ENCODE results near the gene ABHD12.
A peak's percentile ranks its signal among the peaks of the same experiment; 100 is the strongest.
"Not testable (repeated sequence)": the region's sequence is repeated elsewhere in the genome, so short reads cannot be mapped to it uniquely, and the experiment has no call there.

ABHD12 gene

DNA sequence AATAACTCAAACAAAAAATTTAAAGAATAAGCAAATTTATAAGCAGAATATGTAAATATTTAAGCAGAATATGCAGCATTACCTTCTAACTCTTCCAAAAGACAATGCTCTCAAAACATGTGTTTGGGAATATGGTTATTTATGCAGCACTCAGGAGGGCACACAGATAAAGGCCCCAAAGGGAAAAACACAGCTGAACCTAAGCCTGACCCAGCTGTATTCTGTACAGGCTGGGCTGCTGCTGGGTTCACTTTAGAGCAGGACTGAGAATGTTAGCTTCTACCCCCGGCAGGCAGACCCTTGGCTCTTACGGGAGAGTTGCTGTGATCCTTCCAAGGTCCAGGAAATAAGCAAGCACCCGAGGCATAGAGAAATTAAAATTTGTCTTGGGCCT is 37.3 kb downstream of the ABHD12 start:
- DNase-seq, result no peak

DNA sequence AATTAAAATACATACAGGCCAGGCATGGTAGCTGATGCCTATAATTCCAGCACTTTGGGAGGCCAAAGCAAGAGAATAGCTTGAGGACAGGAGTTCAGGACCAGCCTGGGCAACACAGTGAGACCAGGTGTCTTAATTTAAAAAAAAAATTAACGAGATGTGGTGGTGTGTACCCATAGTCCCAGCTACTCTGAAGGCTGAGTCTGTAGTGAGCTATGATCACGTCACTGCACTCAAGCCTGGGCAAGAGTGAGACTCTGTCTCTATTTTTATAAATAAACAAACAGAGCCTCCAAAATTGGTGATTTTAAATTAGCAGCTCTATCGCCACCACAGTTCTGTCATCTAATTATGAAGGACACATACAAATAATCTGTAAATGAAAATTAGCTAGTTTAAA is 37.9 kb downstream of the ABHD12 start:
- no peak for DNase-seq

DNA sequence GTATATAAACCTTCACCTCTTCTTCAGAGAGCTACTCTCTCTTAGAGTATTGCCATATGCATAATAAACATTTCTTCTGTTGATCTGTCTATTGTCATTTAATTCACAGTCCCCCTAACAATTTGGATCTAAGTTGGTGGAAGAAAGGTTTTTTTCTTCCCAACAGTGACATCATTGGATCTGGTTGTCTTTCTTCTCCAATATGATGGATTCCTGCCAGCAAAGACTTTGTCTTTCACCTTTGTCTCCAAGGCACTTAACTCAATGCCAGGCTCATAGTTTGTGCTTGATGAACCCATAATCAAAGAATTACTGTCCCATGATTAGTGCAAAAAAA is 39.6 kb downstream of the ABHD12 start:
- DNase-seq, result no peak

DNA sequence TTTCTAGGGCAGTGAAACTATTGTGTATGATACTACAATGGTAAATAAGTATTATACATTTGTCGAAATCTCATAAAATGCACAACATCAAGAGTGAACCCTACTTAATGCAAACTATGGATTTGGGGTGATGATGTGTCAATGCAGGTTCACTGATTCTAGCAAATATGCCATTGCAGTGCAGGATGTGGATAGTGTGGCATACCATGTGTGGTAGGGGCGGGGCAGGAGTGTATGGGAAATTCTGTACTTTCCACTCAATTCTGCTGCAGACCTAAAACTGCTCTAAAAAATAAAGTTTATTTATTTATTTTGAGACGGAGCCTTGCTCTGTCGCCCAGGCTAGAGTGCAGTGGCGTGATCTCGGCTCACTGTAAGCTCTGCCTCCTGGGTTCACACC is 44.3 kb downstream of the ABHD12 start:
- no peak for DNase-seq

DNA sequence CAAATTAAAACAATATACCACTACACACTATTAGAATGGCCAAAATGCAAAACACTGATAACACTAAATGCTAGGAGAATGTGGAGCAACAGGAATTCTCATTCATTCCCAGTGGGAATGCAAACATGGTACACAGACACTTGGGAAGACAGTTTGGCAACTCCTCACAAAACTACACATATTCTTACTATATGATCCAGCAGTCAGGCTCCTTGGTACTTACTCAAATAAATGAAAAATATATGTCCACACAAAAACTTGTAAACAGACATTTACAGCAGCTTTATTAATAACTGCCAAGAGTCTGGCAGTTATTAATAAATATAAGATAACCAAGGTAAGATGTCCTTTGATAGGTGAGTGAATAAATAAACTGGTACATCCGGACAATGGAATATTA is 44.9 kb downstream of the ABHD12 start:
- no peak for DNase-seq

DNA sequence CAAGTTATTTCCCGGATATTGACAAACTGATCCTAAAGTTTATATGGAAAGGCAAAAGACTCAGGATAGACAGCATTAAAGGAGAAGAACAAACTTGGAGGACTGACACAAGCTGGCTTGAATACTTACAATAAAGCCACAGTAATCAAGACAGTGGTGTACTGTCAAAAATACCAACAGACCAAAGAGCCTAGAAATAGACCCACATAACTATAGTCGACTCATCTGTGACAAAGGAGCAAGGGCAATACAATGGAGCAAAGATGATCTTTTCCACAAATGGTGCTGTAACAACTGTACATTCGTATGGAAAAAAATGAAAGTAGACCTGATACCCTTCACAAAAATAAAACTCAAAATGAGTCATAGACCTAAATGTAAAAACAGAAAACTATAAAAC is 46.0 kb downstream of the ABHD12 start:
- no peak for DNase-seq

DNA sequence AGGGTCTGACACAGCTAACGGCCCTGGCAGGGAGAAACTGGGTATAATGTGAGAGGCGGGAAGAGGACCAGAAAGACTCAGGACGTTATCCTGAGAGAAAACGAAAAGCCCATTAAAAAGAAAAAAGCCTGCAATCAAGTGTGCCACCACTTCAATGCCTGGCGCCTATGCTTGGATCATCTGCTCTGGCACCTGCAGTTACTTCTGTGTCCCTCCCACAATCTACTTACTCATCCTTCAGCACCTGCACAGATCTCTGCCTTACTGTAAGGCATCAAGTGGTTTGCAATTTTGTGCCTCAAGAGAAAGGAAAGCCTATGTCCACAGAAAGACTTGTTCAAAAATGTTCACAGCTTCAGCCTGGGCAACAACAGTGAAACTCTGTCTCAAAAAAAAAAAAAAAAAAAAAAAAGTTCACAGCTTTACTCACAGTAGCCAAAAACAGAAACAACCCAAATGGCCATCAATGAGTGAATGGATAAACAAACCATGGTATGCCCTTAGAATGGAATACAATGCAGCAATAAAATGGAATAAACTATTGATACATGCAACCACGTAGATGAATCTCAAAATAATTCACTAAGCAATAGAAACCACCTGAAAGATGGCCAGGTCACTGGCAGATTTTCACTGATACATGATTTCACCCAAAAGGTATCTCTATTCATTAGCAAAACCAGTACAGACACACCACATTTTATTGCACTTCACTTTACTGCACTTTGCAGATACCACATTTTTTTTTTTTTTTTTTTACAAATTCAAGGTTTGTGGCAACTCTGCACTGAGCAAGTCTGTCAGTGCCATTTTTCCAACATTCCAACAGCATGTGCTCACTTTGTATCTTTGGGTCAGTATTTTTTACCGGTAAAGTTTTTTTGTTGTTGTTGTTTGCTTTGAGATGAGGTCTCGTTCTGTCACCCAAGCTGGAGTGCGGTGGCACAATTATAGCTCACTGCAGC is 48.6 kb downstream of the ABHD12 start:
- DNase-seq, result no peak

DNA sequence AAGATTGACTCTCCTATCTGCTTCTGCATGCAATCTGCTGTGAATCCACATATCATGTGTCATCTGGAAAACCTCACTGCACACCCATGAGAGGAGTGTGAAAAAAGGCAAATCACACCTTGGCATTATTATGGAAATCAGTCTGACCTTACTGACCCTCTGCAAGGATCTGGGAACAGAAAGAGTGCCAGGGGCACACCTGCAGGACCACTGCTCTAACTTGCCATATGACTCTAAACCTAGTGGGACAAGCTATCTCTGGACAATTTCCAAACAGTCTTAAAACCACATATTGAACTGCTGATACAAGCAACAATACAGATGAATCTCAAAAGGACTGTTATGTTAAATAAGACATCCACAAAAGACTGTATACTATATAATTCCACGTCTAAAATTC is 50.3 kb downstream of the ABHD12 start:
- DNase-seq, result no peak

DNA sequence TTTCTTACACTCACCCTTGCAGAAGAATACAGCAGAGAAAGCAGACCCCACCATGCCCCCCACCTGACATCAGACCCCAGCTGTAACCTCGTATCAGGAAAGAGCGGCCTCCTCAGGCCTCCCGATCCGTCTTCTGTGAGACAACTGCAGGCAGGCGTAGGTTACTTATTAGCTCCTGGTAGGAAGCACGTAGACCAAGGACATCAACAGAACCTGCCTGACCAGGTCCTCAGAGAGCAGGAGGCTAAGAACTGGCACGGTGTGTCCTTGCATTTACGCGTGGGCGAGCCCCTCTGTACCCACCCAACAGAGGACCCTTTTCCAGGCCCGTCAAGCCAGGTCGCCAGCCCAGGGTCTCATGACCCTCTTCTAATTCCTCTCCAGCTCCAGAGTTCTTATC is 51.0 kb downstream of the ABHD12 start:
- DNase-seq, result no peak

DNA sequence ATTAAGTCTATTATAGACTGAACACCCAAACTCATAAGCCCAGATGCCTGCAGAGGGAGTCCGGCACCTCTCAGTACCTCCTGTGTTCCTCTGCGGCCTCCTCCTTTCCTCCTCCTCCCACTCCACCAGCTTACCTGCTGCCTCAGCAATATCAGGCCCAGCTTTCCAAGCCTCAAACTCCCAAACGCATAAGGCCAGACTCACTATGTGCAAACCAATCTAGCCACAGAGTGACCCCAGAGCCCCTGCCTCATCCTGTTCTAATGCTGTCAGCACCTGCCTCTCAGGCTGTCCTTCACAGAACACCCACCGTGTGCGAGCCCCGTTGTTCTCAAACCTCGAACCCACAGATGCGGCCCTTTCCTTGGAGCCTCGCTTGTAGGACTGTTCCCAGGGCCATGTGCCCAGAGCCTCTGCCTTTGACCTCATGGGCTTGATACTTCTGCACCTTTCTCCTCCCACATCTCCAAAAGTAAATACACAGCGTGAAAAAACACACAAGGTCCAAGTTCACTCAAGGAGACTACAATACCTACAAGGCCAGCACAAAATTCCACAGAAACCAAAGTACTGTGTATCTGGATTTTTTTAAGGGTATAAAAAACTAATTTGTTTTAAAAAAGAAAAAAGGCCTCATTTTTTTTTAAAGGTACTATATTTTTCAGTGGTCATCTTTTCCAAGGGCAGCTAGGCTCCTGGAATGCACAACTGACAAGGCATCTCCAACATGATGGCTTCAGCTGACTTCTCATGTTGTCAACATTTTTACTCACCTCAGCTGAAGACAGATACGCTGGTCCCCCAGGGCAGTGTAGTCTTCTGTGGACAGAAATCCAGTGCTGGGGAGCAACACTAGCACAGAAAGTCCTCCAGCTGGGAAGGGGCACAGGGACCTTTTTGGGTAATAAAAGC is 52.3 kb downstream of the ABHD12 start:
- no peak for DNase-seq

DNA sequence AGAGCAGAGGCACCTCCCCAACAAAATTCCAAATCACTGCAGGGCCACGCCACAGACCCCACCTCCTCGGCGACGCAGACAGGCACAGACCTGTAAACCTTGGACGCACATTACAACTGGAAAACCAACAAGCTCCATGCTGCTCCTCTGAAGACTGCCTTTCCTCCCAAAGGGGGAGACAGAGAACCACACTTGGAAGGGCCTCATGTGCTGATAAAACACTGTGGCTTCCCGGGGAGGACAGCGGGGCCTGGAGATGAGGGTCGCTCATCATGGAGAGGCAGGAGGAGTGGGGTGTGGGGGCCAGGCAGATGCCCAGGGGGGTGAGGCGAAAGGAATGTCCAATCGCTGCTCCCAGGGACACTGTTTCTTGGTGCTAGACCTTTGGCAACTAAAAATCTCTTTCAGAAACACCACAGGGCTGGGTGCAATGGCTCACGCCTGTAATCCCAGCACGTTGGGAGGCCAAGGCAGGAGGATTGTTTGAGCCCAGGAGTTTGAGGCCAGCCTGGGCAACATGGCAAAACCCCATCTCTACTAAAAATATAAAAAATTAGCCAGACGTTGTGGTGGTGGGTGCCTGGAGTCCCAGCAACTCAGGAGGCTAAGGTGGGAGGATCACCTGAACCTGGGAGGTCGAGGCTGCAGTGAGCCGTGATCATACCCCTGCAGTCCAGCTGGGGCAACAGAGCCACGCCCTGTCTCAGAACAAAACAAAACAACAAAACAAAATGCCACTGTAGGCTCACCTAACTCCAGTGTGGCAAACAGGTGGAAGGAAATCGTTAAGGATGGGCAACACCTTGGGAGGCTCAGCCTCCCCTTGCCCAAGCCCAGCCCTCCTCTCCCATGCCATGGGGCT is 53.8 kb downstream of the ABHD12 start:
- peak; percentile 69 for DNase-seq

DNA sequence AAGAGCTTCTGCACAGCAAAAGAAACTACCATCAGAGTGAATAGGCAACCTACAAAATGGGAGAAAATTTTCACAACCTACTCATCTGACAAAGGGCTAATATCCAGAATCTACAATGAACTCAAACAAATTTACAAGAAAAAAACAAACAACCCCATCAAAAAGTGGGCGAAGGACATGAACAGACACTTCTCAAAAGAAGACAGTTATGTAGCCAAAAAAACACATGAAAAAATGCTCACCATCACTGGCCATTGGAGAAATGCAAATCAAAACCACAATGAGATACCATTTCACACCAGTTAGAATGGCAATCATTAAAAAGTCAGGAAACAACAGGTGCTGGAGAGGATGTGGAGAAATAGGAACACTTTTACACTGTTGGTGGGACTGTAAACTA is 55.7 kb downstream of the ABHD12 start:
- DNase-seq, result not testable (repeated sequence)

DNA sequence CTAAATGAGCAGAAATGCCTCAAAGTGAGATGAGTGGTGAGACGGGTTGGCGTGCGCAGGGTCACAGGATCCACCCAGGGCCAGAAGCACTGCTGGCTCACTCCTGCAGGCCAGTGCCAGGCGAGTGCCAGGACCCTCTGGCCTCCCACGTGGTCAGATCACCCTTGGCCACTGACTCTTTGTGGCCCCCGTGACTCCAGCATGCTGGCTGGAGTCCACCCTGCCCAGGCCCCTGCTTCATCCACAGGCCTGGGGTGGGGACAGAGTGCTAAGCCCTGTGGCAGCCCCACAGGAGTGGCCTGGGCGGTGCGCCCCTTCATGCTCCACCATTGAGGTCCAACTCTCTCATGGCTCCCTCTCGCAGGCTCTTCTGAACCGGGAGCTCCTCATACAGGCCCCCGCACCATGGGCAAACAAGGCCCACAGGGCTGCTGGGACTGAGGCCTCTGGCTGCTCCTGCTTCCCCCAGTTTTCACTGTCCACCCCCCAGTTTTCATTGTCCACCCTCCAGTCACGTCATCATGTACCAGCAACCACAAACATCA is 61.6 kb downstream of the ABHD12 start:
- DNase-seq, result no peak

DNA sequence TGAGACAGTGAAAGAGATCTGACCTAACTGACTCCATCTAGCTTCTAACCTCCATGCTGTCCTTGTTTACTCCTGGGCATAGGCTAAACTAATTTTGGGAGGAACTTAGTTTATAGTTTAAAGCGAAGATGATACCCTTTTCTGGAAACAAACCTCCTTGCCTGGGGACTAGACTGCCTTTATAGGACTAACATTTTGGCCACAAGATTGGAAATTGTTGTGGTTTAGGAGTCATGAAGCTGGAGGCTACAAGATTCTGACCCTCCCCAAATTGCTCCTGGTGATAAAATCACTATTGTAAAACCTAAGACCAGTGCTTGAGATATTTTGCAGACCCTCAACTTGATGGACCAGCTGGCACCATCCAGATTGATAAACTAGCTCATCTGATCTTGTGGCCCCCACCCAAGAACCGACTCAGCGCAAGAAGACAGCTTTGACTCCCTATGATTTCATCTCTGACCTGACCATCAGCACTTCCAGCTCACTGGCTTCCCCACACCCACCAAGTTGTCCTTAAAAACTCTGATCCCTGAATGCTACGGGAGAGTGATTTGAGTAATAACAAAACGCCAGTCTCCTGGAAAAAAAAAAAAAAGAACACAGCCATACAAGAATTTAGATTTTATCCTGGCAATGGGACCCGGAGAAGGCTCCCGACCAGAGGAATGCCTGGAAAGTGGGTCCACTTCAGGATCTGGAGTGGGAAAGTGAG is 63.0 kb downstream of the ABHD12 start:
- DNase-seq, result no peak

DNA sequence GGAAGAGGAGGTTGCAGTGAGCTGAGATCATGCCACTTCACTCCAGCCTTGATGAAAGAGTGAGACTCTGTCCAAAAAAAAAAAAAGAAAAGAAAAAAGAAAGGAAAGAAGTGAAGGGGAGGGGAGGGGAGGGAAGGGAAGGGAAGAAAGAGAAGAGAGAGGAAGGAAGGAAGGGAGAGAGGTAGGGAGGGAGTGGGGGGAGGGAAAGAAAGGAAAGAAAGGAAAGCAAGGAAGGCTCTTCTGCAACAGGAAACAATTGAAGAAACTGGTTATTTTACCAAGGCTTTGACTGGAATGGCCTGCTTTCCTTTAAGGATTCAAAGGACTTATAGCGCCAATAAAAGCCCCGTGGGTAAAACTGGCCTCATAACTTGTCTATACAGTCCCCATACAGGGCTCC is 64.6 kb downstream of the ABHD12 start:
- DNase-seq, result no peak

DNA sequence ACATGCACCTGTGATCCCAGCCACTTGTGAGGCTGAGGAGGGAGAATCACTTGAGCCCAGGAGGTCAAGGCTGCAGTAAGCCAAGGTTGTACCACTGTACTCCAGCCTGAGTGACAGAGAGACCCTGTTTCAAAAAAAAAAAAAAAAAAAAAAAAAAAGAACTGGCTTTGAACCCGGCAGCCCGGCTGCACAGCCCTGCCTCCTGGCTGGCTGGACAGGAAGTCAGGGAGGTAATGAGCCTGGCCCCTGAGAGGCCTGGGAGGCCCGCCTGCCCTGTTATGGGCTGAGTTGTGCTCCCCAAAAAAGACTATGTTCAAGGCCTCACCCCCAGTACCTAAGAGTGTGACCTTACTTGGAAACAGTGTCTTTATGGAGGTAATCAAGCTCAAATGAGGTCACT is 65.6 kb downstream of the ABHD12 start:
- DNase-seq, result no peak

DNA sequence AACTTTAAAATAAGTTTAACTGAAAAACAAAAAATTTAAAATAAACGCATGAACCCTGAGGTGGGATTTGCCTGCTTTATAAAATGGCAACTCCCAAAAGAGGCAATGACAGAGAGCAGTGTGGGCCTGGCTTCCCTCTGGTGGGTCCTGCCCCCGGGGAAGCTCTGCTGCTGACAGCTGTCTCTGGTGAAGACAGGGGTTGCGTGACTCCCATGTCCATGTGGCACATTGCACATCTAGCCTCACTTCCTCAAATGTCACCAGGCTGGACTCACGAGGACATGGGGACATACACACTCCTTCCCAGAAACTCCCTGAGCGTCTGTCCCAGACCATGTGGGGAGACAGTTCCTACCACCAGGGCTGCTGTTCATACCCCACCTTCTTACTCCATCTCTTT is 66.2 kb downstream of the ABHD12 start:
- no peak for DNase-seq

DNA sequence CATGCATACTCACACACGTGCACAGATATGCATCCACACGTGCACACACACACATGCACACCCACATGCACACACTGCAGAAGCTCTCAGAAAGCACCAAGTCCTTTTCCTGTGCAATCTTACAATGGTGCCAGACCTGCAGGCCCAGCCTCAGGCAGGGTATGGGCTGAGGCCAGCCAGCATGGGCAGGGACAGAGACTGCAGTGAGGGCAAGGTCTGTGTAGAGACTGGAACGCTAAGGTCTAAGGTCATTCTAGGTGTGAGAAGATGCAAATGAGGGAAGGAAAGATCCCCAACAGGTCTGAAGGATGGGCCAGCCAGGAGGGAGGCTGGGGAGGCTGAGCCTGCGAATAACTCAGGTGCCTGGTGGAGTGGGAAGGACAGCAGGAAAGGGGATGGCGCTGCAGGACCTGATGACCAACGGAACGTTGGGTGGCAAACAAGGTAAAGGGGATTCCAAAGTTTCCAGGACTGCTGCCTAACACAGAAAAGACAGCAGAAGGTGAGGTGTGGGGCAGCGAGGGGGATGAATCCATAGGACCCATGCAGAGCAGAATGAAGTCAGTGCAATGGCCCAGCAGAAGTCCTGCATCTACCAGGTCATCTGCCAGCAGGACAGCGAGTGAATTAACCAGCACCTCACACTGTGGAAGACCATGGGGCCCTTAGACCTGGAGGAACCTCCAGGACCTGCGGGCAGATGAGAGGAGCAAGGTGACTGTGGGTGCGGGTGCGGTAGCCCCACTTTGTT is 67.0 kb downstream of the ABHD12 start:
- DNase-seq, result no peak

DNA sequence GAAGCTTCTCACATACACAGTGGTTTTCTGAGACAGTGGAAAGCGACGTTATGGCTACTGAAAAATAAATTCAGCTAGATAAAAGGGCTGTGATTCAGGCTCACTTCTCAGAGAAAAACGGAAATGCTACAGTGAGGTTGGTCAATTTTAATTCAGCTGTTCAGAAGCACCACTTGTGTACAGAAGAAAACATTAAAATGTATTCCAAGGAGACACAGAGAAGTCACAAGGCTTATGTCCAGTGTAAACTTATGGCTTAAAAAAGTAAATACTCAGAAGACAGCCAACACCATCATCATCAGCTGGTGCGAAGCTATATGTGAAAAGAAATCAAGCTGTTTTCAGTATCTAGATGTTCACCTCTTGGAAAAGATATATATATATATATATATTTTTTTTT is 68.6 kb downstream of the ABHD12 start:
- no peak for DNase-seq

DNA sequence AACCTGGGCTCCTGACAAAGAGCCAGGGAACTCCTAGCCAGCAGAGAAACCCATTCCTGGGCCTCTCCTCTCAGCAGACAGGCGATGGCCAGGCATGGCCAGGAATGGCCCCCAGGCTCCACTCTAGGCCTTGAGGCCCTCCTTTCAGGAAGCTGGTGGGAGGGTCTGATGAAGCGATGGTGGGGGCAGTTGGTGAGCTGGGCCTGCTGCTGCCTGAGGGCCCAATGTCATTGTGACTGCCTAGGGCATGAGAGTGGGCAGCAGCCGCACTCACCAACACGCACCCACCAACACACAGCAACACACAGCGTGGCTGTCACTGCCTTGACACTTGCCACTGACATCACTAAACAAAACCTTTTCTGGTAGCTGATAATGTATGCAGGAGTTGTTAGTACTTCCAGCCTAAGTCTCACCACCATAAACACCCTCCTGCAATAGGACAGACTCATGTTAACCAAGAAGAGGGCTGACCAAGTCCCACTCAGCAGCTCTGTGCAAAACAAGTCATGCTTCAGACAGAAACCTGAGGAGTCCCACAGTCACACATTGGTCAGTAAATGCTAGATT is 69.3 kb downstream of the ABHD12 start:
- no peak for DNase-seq

All from midbrain (tissue), 1 donor.